Prostate gland (tissue), 2 donors: ENCODE data around the gene OR5H2.

Source experiments
- POLR2A ChIP-seq: fragments of 450-650 bp; IDR thresholded peaks from one replicate; pipeline ENCODE4 v1.6.1; 2016; ENCODE audit warnings: antibody characterized with exemption, mild to moderate bottlenecking
- POLR2AphosphoS5 ChIP-seq: sonication (generic); formaldehyde crosslinking; IDR thresholded peaks from one replicate; pipeline ENCODE4 v1.6.1; 2017; ENCODE audit warnings: antibody characterized with exemption
- TF ChIP-seq, protein P1 (sequence below), 4 experiments: fragments of 200-600 bp in 2 of 4; fragments of 450-650 bp in 2 of 4; sonication (generic) in 2 of 4; IDR thresholded peaks; 1 replicate in 3 of 4; 2 replicates in 1 of 4; pipeline ENCODE4 v1.5.1; 2016 to 2019; ENCODE audit warnings: antibody characterized with exemption in 4 of 4, mild to moderate bottlenecking in 2 of 4, moderate library complexity in 2 of 4

DNA sequence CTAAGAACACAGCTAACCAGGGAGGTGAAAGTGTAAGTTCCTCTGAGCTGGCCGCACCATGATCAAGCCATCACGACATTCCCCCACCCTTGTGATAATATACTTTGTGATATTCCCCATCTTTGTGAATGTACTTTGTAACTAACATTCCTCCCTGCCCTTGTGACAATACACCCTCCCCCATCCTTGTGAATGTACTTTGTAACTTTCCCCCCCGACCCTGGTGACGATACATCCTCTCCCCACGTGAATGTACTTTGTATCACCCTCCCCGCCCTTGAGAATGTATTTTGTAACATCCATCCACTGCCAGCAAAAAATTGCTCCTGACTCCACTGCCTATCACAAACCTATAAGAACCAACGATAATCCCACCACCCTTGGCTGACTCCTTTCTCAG is 38.5 kb upstream of the OR5H2 start:
- TF ChIP-seq, protein P1, sequence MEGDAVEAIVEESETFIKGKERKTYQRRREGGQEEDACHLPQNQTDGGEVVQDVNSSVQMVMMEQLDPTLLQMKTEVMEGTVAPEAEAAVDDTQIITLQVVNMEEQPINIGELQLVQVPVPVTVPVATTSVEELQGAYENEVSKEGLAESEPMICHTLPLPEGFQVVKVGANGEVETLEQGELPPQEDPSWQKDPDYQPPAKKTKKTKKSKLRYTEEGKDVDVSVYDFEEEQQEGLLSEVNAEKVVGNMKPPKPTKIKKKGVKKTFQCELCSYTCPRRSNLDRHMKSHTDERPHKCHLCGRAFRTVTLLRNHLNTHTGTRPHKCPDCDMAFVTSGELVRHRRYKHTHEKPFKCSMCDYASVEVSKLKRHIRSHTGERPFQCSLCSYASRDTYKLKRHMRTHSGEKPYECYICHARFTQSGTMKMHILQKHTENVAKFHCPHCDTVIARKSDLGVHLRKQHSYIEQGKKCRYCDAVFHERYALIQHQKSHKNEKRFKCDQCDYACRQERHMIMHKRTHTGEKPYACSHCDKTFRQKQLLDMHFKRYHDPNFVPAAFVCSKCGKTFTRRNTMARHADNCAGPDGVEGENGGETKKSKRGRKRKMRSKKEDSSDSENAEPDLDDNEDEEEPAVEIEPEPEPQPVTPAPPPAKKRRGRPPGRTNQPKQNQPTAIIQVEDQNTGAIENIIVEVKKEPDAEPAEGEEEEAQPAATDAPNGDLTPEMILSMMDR (IDR thresholded peaks at IDR 0.05): no peak
- TF ChIP-seq POLR2A: no peak
- TF ChIP-seq POLR2AphosphoS5: no peak
